Measurements from ENCODE around the gene SLC2A13. TPM values are rescaled to one million over a fixed set of nuclear protein-coding genes. Genes with fewer than 3 reads are reported as not detected.
"Not testable (repeated sequence)": the region's sequence is repeated elsewhere in the genome, so short reads cannot be mapped to it uniquely, and the experiment has no call there.

Gene SLC2A13
- total RNA-seq, 4 donors from 2014 or later, result 20.5 to 35.1 (median 21.9) TPM

DNA sequence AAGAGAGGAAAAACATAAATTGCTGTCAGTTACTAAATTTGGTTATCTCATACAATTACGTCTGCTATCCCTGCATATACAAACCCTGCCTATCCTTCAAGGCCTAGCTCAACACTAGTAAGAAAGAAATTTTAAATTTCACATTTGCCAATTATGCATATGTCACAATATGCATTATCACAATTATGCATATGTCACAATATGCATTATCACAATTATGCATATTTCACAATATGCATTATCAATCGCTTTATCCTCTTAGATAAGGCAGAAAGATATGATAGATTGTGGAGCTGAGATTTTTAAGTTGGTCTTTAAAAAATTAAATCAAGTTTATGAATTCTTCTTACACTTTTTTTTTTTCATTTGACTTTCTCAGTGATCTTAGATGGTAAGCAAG is 291.3 kb downstream of the SLC2A13 start:
- Histone ChIP-seq H3K27me3 (no peaks in the 10 kb centered on the region), H3K4me3 (no peak overlapping the region), H3K9me3 (peaks cover 0 to 15% (median 0%) of the 10 kb centered on the region in 4 donors), H3K4me1 (no peaks in the 10 kb centered on the region), H3K27ac (no peak overlapping the region), H3K36me3 (peaks cover 0 to 3% (median 0%) of the 10 kb centered on the region in 3 donors)
- no peak for TF ChIP-seq POLR2A (IDR thresholded peaks at IDR 0.05)
- WGBS, 2 donors, result 46 to 69% methylated on average over 2 of the region's 2 CpGs
- no peak for DNase-seq (ENCODE audit: low spot score in 2 of 2)

DNA sequence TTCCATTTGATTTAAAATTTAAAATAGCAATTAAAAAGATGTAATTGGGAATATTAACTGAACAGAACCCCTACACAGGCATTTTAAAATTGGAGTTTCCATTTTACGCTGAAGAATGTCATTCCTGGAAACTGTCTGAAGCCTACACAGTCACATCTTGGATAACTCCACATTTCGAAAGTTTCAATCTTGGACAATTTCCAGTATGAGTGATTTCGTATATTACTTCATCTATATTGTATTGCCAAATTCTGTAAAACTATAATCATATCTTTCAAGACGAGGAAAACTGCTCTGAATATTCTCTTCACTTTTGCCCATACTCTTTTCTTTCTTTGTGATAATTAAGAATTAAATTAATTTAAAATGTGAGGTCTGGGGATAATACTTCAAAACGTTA is 292.1 kb downstream of the SLC2A13 start:
- no peak for DNase-seq (ENCODE audit: low spot score in 2 of 2)
- Histone ChIP-seq H3K36me3 (peaks cover 0 to 3% (median 0%) of the 10 kb centered on the region in 3 donors), H3K4me3 (no peak overlapping the region), H3K27ac (no peak overlapping the region), H3K4me1 (no peaks in the 10 kb centered on the region), H3K9me3 (peaks cover 0 to 15% (median 0%) of the 10 kb centered on the region in 4 donors), H3K27me3 (no peaks in the 10 kb centered on the region)
- no peak for TF ChIP-seq POLR2A (IDR thresholded peaks at IDR 0.05)
- TF ChIP-seq EP300 (IDR thresholded peaks at IDR 0.05), result no peak
- TF ChIP-seq, protein P1, sequence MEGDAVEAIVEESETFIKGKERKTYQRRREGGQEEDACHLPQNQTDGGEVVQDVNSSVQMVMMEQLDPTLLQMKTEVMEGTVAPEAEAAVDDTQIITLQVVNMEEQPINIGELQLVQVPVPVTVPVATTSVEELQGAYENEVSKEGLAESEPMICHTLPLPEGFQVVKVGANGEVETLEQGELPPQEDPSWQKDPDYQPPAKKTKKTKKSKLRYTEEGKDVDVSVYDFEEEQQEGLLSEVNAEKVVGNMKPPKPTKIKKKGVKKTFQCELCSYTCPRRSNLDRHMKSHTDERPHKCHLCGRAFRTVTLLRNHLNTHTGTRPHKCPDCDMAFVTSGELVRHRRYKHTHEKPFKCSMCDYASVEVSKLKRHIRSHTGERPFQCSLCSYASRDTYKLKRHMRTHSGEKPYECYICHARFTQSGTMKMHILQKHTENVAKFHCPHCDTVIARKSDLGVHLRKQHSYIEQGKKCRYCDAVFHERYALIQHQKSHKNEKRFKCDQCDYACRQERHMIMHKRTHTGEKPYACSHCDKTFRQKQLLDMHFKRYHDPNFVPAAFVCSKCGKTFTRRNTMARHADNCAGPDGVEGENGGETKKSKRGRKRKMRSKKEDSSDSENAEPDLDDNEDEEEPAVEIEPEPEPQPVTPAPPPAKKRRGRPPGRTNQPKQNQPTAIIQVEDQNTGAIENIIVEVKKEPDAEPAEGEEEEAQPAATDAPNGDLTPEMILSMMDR (IDR thresholded peaks at IDR 0.05), result no peak
- 48 to 51% methylated on average over 5 of the region's 5 CpGs for WGBS, 2 donors

DNA sequence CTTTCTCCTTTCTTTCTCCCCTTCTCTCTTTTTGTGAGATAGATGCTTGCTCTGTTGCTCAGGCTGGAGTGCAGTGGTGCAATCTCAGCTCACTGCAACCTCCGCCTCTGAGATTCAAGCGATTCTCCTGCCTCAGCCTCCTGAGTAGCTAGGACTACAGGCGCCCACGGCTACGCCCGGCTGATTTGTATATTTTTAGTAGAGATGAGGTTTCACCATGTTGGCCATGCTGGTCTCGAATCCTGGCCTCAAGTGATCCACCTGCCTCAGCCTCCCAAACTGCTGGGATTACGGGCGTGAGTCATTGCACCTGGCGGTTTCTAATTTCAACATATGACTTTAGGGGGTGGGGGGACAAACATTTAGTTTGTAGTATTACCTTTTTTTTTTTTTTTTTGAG is 293.4 kb downstream of the SLC2A13 start:
- 96 to 97% methylated on average over 10 of the region's 10 CpGs for WGBS, 2 donors
- H3K4me3 ChIP-seq; H3K27me3 ChIP-seq; H3K4me1 ChIP-seq; H3K27ac ChIP-seq; H3K36me3 ChIP-seq; DNase-seq (ENCODE audit: low spot score in 2 of 2): not testable (repeated sequence)
- H3K9me3 ChIP-seq, result peaks cover 0 to 15% (median 0%) of the 10 kb centered on the region in 4 donors

DNA sequence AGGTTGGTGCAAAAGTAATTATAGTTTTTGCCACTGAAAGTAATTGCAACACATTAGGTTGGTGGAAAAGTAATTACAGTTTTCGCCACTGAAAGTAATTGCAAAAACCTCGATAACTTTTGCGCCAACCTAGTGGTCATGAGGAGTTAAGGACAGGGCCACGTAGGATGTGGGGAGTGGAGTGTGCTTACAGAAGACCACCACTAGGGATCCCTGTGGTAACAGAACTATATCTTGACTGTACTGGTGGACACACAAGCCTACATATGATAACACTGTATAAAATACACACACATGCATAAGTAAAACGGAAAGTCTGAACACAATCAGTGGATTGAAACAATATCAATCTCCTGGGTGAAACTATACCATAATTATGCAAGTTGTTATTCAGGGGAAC is 298.8 kb downstream of the SLC2A13 start:
- H3K9me3 ChIP-seq, result peaks cover 0 to 11% (median 0%) of the 10 kb centered on the region in 4 donors
- no peak for DNase-seq (ENCODE audit: low spot score in 2 of 2)
- 86 to 88% methylated on average over 5 of the region's 5 CpGs for WGBS, 2 donors
- H3K36me3 ChIP-seq, result peaks cover 0 to under 1% (median 0%) of the 10 kb centered on the region in 3 donors
- TF ChIP-seq POLR2A (IDR thresholded peaks at IDR 0.05) (no peak), EP300 (IDR thresholded peaks at IDR 0.05) (no peak)
- TF ChIP-seq, protein P1 (IDR thresholded peaks at IDR 0.05), result no peak
- H3K27ac ChIP-seq, result no peak overlapping the region
- H3K4me3 ChIP-seq, result no peak overlapping the region
- H3K27me3 ChIP-seq, result no peaks in the 10 kb centered on the region
- no peaks in the 10 kb centered on the region for H3K4me1 ChIP-seq

DNA sequence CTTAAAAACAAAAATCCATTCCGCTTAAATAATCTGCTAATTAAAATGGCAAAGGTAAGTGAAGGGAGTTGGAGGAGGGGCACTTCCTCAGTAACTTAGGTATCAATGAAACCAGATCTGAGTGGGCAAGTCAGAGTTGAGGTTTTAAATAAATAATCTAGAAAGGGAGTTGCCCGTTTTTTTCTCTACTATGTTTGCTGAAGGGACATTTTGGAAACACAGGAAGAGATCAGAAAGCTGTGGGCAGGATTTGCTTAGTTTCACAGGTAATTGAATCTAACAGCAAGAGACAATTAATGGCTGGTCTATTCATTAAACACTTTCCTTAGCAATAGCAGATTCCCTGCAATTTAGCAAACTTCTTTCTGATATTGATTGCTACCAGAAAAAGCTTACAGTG is 300.2 kb downstream of the SLC2A13 start:
- no peak overlapping the region for H3K4me3 ChIP-seq
- no peak for DNase-seq (ENCODE audit: low spot score in 2 of 2)
- TF ChIP-seq, protein P1 (IDR thresholded peaks at IDR 0.05), result no peak
- TF ChIP-seq EP300 (IDR thresholded peaks at IDR 0.05) (no peak), POLR2A (IDR thresholded peaks at IDR 0.05) (no peak)
- no peaks in the 10 kb centered on the region for H3K36me3 ChIP-seq
- no peaks in the 10 kb centered on the region for H3K4me1 ChIP-seq
- 67 to 77% methylated on average over 2 of the region's 2 CpGs for WGBS, 2 donors
- H3K27ac ChIP-seq, result no peak overlapping the region
- H3K9me3 ChIP-seq, result peaks cover 0 to 7% (median 0%) of the 10 kb centered on the region in 4 donors
- no peaks in the 10 kb centered on the region for H3K27me3 ChIP-seq

DNA sequence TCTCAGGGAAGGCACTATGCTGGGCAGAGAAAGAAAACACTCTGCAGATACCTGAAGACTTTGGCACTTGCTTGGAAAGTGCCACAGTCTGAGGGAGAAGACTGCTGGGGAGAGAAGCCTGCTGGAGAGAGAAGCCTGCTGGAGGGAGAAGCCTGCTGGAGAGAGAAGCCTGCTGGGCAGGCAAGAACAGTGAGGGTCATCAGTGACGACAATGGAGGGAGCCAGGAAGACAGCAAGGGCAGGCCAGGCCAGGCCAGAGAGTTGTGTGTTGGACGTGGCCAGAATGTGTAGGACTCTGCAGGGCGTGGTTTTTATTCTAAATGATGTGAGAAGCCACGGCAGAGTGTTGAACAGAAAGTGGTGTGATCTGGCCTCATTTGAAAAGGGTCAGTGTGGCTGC is 301.0 kb downstream of the SLC2A13 start:
- Histone ChIP-seq H3K27ac (no peak overlapping the region), H3K4me3 (no peak overlapping the region), H3K9me3 (no peaks in the 10 kb centered on the region), H3K36me3 (no peaks in the 10 kb centered on the region), H3K27me3 (no peaks in the 10 kb centered on the region), H3K4me1 (no peaks in the 10 kb centered on the region)
- TF ChIP-seq, protein P1 (IDR thresholded peaks at IDR 0.05), result no peak
- TF ChIP-seq POLR2A (IDR thresholded peaks at IDR 0.05) (no peak), EP300 (IDR thresholded peaks at IDR 0.05) (no peak)
- DNase-seq (ENCODE audit: low spot score in 2 of 2), result no peak
- 43 to 48% methylated on average over 4 of the region's 4 CpGs for WGBS, 2 donors

All from tibial nerve (tissue), 4 donors.